GM18511 (cell line): Measurements from ENCODE around the gene SERGEF.

Source experiments
- ATAC-seq: cut with Tn5 transposase; IDR thresholded peaks from one replicate; pipeline ENCODE4 v1.9.1; 2021; ENCODE audit warnings: mild to moderate bottlenecking, moderate library complexity; ENCODE audit not compliant: unreplicated experiment

Gene SERGEF

DNA sequence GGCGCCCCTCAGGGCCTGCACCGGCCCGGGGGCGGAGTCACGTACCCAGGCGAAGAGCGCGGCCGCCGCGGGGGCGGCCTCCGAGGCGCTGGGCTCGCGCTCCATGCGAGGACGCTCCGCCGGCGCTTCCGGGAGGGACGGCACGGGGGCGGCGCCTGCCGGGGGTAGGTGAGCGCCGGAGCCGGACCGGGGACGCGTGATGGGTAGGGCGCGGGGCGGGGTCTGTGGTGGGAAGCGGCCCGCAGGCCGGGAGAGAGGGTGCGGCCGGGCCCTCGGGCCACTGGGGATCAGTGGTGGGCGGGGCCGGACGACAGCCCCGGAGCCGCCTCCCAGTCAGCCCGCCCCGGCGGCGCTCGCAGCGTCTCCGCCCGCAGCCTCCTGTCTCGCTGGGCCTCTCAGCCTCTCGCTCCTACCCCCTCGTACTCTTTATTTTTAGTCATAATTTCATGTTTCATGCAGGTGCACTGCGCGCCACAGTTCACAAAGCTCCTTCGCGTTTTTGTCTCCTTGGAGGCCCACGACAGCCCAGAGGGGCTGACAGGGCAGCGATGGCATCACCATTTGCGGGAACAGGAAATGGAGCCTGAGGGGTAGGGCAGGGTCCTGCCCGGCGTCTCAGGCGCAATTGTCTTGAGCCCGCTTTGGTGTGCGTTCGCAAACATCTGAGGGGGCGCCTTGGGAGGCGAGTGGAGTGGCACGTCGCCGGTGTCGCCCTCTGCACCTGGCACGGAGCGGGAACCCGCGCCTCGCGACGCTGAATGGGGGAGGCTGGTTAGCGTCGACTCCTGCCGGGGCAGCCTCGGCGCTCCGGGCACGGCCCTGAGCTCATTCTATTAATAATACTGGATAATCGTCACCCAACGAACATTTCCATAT lies at the start of gene SERGEF:
TSS of gene SERGEF (minus strand) at position 142 of the 876 bp plus-strand sequence. CDS start at position 105, 37 bp downstream.
- ATAC-seq: peak; percentile 92

DNA sequence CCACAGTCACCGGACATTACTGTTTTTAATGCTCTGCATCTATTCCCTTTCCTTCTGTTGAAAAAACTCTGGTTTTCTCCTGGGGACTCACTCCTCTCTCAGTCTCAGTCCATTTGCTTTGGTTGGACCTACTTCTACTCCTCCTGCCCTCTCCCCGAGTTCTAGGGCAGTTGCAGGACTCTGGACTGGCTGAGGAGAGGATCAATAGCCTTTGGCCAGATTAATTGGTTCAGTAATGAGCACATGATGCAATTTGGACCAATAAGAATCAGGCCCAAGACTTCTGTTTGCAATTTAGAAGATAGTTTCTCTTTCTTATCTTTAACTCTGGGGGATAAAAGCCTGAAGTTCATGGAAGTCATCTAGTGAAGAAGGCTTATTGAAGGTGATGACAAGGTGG lies 48.5 kb upstream of the SERGEF start:
- no peak for ATAC-seq

DNA sequence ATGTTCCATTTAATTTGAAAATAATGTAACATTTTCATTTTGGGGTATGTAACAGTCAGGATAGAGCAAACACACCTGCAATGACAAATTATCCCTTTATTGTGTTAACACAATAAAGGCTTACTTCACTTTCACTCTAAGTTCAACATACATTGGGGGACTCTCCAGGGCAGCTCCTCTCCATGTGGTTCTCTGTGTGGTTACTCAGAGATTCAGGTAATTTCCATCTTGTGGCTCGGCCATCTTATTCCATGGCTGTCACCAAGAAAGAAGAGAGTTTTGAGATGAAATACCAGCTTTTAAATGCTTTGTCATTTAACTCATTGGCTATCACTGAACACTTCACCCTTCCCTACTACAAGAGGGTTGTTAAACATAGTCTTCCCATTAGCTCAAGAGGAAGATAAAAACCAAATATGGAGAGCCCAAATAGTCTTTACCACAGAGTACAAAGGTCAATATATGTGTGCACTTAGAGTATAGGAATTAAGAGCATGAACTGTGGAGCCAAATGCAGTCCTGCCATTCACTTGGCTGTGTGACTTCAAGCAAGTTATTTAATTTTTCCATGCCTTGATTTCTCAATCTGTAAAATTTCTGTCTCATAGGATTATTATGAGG lies 43.8 kb upstream of the SERGEF start:
- ATAC-seq: no peak

GRCh38 chr11:18054511-18055103 lies 41.8 kb upstream of the SERGEF start:
- no peak for ATAC-seq

GRCh38 chr11:18050848-18051247 lies 38.0 kb upstream of the SERGEF start:
- ATAC-seq: no peak

- ATAC-seq: no peak
Observed at GRCh38 chr11:18046116-18046777, 33.4 kb upstream of the SERGEF start, which contains the start of gene TPH1. TPH1 (minus strand) TSS chr11:18046269; CDS start chr11:18040762, 5,507 bp downstream.

DNA sequence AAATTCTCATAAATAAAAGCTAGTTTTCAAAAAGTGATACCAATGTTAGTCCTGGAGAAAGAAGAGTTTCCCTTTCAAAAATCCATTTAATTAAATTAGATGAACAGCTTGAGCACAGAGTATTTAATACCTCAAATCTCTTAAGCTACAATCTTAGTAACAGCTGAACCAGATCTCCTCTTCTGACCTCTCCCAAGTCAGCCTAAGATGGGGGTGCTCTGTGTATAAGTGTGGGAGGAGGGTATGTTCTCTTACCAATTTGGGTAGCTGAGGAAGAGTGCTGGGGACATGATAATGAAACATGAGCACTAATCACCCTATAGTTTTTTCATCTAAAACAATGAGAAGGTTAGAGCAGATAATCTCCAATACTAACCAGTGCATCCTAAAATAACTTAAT lies 23.6 kb upstream of the SERGEF start:
- no peak for ATAC-seq

DNA sequence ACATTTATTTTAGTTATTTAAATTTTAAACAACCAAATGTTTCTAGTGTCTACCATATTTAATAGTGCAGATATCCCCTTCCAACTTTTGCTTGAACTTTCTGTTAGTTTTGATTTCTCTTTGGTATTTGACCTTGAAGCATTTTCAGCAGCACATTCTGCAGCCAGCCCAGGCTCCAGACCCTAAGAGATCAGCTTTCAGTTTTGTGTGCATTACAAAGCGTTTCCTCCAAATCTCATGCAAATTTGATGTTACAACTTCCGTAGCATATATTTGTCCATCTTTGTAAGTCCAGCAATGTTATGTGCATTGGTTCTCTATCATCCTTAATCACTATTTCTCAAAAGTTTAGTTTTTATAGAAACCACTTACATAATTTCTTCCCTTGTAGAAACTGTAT lies 14.6 kb upstream of the SERGEF start:
- ATAC-seq: no peak

- no peak for ATAC-seq
Observed at GRCh38 chr11:18022419-18022818, 9.6 kb upstream of the SERGEF start.

DNA sequence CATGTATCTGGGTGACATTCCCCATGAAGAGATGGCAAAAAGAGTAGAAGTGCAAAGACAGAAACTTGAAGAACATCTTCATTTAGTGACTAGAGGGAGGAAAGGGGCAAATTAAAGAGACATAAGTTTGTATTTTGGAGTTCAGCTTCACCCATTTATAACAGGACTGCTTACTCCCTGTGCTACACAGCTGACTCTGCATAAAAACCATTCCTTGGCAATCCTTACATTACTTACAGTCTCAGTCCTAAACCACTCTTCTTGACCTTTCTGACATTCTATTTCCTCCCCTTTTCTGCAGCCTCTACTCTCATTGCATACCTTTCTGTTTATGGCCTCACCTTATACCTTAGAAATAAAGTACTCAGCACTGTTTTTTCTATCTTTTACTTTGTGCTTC lies 6.8 kb upstream of the SERGEF start:
- ATAC-seq: no peak

DNA sequence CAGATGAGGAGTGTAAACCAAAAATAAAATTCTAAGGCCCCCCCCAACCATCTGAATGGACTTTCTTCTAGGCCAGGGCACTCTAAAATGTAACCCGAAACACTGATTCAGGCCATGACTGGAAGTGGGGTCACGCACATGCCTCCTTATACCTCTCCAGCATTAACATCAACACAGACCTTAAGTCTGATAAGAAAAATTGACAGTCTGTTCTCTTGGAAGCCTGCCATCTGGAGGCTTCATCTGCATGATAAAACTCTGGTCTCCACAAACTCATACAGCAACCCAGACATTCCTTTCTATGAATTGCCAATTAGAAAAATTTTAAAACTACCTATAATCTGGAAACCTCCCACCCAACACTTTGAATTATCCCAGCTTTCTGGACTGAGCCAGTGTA lies 3.9 kb upstream of the SERGEF start:
- no peak for ATAC-seq

GRCh38 chr11:18014876-18015275 lies 2.0 kb upstream of the SERGEF start:
- ATAC-seq: no peak

GRCh38 chr11:18013790-18014507 lies 1.1 kb upstream of the SERGEF start:
- ATAC-seq: no peak

GRCh38 chr11:18012122-18012905 lies 533 bp downstream of the SERGEF start:
- ATAC-seq: peak; percentile 4

- ATAC-seq: no peak
Observed at GRCh38 chr11:18011633-18012032, 1.2 kb downstream of the SERGEF start.

DNA sequence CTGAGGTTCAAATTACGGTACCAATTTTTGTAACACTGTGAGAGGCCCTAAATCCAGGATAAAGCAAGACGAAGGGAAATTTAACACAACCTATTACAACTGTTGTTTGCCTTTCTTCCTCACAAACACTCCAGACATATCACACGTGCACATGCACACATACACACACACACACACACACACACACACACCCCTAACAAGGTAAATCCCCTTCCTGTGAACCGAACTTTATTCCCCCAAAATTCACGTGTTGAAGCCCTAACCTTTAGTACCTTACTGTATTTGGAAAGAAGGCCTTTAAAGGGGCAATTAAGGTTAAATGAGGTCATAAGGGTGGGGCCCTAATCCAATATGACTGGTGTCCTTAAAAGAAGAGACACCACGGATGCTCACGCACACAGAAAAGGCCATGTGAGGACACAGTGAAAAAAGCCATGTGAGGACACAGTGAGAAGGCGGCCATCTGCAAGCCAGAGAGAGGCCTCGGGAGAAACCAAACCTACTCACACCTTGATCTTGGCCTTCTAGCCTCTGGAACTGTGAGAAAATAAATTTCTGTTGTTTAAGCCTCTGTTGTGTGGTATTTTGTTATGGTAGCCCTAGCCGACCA lies 1.8 kb downstream of the SERGEF start:
- ATAC-seq: no peak

GRCh38 chr11:18010121-18010670 lies 2.7 kb downstream of the SERGEF start:
- ATAC-seq: no peak

- no peak for ATAC-seq
Observed at GRCh38 chr11:18005376-18006129, 7.3 kb downstream of the SERGEF start.
